CD4-positive, alpha-beta T cell treated with Interleukin-4 for 1 hour (primary cell): ENCODE results near the gene MARK3.
"Not testable (repeated sequence)": the region's sequence is repeated elsewhere in the genome, so short reads cannot be mapped to it uniquely, and the experiment has no call there.

ENCODE experiments used
- DNase-seq, 2 donors: peaks; one replicate each; pipeline ENCODE4 v3.0.0-alpha.2; 2020 to 2022

The MARK3 gene

DNA sequence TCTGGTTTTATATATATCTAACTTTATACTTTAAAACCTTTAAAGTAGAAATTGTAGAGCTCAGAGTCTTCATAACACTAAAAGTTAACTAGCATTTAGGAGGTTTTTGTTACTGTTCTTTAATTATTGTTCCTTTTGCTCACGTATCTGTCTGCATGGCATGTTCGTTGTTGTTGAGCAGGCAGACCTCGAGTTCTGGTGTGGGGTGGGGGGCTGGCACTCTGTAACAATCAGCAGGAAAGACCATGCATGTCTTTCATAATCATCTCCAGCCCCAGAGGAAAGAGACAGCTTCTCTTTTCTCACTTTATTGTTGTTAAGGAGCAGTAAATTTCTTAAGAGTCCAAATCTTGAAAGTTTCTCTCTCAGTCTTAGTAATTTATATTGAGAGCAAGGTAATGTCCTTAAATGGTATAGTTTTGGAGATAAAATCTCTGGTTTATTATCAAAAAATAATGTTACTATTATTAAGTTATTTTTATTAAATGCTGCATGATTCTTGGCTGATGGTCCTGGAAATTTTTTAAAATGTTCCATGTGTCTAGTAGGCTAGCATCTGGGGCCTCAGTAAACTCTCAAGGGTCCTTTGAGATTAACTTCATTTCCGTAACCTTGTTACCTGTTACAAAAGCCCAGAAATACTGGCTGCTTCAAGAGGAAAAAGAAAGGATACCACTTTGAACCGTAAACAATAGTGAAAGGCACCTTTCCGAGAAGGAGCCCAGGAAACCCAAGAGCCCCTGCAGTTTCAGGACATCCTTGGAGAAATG lies 107.1 kb downstream of the MARK3 start:
- no peak for DNase-seq

DNA sequence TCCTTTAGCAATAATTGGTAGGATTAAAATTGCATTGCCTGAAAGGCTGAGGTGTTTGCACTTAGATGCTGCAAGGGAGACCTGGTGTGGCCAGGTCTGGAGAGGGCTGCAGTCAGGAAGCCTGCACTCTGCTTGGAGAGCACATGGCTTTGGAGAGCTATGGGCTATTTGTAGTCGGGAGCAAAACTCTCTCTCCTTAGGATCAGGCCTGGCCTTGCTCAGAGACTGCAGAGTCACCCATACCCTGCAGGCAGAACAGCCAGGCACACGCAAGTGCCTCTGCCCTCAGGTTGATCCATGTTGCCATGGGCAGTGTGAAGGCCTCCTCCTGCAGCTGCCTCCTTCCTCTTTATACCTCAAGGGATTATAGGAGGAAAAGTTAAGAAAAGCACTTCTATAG lies 110.6 kb downstream of the MARK3 start:
- no peak for DNase-seq

DNA sequence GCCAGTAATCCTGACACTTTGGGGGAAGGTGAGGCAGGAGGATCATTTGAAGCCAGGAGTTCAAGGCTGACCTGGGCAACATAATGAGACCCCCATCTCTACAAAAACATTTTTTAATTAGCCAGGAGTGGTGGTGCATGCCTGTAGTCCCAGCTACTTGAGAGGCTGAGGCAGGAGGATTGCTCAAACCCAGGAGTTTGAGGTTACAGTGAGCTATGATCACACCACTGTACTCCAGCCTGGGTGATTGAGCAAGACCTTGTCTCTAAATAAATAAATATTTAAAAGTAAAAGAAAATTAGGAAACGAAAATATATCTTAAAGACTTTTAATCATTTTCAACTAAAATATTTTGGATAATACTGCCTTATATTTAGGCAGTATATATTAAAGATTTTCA lies 111.6 kb downstream of the MARK3 start:
- no peak for DNase-seq

DNA sequence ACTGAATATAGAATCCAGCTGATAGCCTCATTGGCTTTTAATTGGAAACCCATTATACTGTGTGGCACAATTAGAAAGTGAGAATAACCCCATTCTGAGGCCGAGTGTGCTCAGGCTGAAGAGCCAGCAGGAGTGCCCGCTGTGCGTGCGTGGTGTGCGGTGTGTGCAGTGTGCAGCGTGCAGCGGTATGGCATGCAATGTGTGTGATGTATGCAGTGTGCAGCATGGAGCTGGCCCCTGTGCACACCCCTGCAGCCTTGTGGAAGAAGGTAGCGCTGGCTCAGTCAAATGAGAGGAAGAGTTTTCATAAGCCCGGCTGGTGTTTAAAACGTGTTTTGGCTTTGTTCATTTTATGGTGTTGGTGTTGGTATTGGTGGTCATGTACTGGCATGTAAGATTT lies 114.5 kb downstream of the MARK3 start:
- DNase-seq, result no peak

DNA sequence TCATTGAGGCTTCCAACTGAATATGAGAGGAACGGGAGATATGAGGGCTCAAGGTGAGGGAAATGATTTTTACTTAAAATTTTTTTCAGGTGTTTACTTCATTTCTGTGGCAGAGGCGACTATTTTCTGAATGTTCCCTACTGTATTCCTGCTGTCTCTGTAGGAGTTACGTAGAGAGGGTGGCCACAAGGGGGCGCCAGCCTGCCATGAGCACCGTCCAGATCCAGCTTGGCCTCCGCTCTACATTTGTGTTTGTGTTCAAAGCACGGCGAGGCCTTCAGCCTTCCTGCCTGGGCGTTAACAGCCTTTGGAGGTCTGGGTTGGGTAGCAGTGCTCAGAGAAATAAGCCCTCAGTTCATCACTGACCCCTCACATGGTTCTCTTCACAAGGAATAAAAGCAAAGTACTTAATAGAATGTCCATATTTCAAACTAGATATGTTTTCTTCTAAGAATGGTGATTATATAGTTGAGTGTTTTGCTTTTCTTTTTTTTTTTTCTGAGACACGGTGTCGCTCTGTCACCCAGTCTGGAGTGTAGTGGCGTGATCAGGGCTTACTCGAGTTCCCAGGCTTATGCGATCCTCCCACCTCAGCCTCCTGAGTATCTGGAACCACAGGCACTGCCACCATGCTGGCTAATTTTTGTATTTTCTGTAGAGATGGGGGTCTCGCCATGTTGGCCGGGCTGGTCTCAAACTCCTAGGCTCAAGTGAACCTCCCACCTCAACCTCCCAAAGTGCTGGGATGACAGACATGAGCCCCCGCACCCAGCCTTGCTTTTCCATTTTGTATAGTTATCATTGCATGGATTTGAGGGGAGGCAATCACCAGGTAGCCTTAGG lies 115.2 kb downstream of the MARK3 start:
- DNase-seq, result peak; percentile 73 to 75

DNA sequence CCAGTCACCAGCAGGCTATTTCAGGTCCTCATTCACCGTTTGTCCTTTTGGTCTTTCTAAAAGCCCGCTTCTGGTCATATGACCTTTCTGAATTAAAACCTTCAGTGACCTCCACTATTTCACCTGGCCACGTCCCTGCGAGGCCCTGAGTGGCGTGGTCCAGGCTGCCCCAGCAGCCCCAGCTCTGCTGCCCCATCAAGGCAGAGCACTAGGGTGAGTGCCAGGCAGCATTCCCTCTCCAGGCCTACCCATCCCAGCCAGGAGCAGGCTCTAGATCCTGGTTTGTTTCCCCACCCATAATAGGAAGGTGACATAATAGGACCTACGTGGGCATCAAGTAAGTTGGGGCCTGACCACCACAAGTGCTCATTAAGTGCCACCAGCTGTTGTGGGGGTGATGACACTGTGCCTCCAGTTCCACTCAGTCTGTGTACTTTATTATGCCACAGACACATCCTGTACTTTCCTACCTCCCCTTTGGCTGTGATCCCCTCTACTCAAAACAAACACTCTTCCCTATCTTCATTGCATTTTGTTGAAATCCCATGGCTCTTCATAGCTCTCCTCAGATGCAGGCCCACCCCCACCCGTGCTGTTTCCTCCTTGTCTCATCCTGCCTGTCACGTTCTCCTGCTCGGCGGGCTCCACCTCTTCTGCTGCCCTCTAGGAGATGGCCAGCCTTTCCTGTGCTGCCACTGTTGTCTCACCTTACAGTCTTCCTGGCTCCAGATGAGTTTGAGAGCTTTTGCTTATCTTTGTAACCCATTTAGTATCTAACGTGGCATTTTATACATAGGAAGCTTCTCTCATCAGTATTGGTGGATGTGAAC lies 116.0 kb downstream of the MARK3 start:
- DNase-seq, result no peak

DNA sequence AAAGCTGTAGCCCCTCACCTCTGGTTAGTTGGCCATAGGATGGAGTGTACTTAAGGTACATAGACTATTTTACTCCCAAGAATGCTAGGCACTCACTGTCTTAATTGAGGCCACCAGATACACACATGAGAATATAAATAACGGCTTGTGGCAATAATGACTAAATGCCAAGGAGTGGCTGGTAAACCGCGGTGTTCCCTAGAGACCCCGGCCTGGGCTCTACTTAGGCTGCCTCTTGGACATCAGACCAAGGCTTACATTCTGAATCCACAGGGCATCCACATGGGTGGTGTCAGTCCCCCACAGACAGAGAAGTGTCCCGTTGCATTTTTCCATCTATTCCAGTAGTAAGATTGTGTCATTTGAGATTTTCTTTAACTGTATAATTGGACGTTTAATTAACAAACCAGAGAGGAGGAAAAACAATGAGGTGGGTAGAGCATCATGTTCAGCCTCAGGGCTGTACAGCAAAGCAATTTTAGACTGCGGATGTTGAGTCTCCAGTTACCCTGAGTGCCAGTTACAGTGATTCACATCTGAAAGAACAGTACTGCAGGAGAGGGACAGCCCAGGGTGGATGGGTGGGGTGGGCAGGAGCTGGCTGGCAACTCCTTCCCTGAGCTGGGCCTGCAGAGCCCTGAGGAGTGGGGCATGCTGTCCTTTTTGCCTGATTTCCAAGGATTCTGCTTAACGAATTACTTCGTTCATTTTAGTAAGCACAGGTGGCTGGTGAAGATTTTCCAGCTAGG lies 116.9 kb downstream of the MARK3 start:
- DNase-seq, result no peak

DNA sequence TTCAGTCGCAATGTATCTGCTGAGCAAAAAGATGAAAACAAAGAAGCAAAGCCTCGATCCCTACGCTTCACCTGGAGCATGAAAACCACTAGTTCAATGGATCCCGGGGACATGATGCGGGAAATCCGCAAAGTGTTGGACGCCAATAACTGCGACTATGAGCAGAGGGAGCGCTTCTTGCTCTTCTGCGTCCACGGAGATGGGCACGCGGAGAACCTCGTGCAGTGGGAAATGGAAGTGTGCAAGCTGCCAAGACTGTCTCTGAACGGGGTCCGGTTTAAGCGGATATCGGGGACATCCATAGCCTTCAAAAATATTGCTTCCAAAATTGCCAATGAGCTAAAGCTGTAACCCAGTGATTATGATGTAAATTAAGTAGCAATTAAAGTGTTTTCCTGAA lies 117.7 kb downstream of the MARK3 start:
- DNase-seq, result no peak

DNA sequence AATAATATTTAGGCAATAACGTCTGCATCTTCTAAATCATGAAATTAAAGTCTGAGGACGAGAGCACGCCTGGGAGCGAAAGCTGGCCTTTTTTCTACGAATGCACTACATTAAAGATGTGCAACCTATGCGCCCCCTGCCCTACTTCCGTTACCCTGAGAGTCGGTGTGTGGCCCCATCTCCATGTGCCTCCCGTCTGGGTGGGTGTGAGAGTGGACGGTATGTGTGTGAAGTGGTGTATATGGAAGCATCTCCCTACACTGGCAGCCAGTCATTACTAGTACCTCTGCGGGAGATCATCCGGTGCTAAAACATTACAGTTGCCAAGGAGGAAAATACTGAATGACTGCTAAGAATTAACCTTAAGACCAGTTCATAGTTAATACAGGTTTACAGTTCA lies 118.1 kb downstream of the MARK3 start:
- no peak for DNase-seq

DNA sequence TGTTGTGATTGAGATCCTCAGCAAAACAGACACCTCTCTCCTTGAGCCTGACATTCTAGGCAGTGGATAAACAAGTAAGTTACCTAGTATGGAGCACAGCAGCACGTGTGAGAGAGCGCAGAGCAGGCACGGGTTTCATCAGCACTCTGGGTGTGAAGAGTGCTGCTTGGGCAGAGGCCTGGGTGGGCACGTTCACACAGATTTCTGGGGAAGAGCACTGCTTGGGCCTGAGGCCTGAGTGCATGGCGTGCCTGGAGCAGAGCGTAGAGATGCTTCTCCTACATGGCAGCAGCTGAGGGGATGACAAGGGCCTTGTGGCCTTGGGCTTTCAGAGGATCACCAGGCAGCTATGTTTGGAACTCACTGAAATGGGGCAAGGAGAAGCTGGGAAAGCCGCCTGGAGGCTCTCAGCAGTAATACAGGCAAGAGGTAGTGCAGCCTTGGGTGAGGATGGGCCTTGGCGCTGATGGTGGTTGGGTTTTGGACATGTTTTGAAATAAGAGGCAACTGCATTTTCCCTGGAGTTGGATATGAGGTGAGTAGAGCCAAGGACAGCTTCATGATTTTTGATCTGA lies 119.9 kb downstream of the MARK3 start:
- no peak for DNase-seq

DNA sequence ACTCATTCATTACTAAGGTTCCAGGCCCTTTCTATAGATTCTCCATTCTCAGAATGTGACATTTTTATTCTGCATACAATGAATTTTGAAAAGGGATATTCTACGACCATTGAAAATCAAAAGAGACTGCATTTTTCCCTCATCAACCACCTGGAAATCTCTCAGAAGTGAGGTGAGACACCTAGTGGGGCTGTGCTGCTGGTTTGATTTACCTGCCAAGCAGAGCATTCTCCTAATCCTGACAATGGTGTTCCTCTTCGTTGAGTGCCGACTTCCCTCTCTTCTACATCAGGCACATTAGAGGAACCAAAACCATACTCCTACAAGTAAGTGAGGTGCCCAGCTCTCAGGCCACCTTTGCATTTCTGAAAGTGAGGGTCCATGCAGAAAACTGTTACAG lies 122.5 kb downstream of the MARK3 start:
- no peak for DNase-seq

DNA sequence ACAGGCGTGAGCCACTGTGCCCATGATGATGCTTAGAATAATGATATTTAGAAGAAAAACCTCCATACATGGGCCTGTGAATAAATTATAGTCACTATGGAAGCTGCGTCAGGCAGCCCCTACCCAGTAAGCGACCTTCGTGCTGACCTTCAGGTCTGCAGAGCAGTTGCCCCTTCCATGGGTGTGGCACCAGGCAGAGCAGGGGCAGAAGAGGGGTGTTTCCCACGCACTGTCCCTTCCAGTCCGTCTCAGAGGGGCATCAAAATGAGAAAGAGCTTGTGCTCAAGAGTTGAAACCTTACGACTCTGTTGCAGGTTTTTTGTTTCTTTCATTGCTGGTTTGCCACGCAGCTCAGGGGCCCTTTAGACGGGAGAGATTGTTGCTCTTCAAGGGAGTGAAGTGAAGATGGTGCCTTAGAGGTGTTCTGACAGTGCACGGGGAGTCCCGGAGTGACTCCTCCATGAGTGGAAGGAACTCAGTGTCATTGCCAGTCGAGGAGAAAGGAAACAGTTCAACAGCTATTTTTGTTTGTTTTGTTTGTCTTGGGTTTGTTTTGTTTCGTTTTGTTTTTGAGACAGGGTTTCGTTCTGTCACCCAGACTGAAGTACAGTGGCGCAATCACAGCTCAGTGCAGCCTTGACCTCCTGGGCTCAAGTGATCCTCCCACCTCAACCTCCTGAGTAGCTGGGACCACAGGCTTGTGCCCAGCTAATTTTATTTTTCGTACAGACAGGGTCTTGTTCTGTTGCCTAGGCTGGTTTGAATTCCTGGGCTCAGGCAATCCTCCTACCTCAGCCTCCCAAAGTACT lies 123.5 kb downstream of the MARK3 start:
- no peak for DNase-seq

DNA sequence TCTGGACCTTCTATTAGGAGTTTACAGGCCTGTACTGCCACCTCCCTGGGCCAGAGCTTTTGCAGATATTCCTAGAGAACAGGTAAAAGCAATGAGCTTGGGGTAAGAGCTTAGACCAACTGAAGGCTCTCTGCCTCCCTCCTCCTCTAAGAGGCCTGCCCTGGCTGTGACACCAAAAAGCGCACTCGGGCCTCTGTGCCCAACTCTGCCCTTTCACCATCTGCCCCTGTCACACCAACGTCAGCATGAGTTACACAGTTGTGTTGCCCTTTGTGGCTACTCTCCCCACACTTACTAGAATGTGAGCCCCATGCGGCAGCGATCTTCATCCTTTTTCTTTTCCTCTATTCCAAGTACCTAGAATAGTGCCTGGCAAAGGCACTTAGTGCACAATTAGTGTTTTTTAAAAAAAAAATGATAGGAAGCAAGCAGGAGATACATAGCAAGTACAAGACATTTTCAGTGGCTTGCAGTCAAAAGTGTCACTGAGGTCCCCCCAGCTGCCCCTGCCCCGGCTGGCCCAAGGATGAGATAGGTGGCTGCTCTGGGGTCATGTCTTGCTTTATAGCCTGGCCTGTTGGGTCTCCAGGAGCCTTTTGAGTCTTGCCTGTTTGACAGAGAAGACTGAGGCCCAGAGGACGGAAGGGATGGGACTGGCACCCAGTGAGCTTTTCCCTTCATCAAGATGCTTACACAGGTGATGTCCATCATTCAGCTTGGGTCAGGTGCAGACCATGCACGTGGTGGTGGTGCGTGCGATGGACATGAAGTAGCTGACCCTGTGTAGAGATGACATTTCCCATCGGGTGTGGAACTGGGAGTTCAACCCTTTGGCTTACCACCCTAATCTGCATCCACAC lies 124.9 kb downstream of the MARK3 start:
- DNase-seq, result no peak

DNA sequence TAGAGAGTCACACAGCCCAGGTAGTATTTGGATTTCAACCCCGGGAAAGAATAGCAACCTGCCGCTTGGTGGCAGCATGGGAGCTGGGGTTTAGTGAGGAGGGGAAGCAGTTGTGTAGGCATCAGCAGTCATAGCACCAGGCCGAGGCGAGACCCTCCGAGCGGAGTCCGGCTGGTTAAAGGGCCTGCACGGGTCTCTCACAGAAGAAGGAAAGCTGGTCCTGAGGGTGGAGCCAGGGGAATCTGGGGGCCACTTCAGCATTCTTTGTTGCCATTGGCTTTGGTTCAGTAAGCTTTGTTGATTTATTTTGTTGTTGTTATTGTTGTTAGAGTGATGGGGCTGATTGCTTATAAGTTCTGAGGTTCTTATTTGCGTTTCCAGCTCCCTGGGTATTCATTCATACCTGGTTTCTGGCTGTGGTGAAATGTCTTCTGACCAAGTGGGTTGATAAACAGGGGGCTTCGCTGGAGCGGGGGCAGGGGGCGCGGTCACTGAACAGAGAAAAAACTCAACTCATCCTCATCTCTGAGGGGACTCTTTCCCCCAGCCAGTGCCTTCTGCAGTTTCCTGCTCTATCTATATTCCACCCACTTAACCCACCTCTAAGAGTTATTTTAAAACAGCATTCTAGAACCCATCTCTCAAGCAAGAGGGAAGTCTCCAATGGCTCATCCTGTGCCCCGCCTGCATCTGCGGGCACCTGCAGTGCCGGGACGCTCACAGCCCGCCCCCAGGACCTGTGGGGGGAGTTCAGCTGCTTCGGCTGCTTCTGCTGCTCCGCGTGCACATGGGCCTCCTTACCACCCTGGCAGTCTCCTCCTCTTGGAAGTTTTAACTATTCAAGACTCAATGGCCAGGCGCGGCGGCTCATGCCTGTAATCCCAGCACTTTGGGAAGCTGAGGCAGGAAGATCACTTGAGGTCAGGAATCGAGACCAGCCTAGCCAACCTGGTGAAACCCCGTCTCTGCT lies 125.8 kb downstream of the MARK3 start:
- DNase-seq, result no peak

DNA sequence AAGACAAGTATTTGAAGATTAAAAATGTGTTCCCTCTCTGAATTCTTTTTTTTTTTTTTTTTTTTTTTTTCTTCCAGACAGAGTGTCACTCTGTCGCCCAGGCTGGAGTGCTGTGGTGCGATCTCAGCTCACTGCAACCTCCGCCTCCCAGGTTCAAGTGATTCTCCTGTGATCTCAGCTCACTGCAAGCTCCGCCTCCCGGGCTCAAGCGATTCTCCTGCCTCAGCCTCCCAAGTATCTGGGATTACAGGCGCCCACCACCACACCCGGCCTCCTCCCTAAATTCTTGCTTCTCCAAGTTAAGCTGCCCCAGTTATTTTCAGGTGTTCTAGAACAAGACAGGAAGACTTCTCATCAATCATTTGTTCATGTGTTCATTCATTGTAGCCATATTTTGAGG lies 127.0 kb downstream of the MARK3 start:
- not testable (repeated sequence) for DNase-seq

DNA sequence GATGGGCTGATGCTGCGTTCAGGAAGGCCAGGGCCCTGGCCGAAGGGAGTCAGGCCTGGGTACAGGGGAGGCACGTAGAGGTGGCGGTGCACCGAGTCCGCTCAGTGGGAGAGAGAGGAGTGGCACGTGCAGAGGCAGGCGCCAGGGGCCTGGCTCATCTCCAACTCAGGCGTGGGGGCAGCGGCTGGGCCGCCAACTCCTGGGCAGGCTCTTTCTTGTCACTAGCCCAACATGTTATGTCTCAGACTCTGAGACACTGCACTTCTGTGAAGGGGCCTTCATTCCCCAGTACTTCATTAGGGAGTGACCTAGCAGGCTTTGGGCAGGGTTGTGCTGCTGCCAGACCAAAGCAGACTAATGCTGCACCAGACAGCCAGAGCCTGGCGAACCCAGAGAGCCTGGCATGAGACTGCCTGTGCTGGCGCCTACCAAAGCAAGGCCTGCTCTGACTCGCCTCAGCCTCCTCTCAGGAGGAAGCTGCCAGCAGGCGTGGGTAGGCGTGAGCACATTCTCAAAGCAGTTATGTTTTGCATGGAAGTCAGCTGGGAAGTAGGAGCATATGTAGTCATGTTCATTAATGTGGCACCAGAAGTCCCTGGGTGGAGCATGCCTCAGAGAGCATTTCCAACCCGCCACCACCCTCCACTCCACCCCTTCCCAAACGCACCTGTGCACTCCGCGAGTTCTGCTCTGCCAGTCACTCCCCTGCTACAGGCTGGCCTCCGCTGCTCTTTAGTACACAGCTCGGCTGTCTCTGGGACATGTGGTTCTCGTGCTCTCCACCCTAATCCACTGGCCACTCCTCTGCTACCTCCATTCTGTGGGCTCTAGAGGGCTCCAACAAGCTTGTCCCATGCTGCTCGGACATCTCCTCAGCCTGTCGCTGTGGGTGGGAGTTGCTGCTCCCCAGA lies 127.7 kb downstream of the MARK3 start:
- no peak for DNase-seq

DNA sequence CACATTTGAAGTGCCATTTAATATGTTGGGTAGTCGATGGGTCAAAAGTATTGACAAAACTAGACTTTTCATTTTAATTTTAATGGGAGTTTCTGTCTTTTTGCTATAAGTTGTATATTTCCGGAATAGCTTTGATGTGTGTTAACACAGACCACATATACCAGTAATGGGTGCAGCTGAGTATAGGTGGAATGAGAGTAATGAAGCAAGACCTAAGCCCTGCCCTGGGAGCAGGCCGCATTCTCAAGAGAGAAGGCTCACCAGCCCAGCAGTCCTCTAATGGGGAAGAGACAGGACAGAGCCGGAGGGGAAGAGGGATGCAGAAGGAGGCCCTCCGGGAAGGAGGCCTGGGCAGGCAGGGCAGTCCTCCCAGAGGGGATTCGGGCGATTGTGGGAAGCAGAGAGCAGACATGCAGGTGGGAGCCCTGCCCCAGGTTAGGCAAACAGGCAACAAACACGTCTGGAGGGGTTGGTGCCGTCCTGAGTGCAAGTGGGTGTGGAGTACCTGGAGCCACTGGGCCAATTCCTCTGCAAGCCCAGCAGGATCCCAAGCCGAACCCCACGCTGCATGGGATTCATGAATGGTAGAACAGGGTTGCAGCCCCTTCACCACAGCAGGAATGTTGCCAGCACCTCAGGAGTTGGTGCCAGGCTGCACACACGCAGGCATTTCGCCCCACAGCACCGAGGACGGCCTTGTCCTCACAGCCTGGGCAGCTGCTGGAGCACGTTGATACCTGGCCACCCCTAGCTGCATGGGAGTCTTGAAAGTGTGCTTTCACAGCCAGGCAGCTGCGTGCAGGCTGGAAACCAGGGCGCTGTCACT lies 129.6 kb downstream of the MARK3 start:
- DNase-seq, result no peak
